Activated T-cell treated with anti-CD3 and anti-CD28 coated beads, Interleukin-2, amount 50 U/mL, for 4 hours (primary cell): ENCODE data around the gene IRF2. TPM values are rescaled to one million over a fixed set of nuclear protein-coding genes. Genes with fewer than 3 reads are reported as not detected.

Experiments used
- total RNA-seq, 3 donors: library from RNA; stranded (reverse); gene quantifications; one replicate each; pipeline ENCODE4 v1.2.1, GENCODE V29; 2021

Gene IRF2
- total RNA-seq, 3 donors from 2014 or later = 29.3 to 37.4 (median 32.8) TPM

Other genes with a start within 250 kb of the IRF2 start
- gene CASP3, start 174.9 kb upstream of the IRF2 start, total RNA-seq = 10 to 100 TPM; 38.0 to 39.5 (median 38.6) TPM
- 1 to 10 TPM; 6.6 to 6.9 (median 6.7) TPM for gene PRIMPOL, start 175.2 kb upstream of the IRF2 start, total RNA-seq